Measurements from ENCODE around the gene VCAM1. TPM values are rescaled to one million over a fixed set of nuclear protein-coding genes. Genes with fewer than 3 reads are reported as not detected.

The VCAM1 gene
- total and polyA plus RNA-seq, 2 of the 4 experiments (the other 2 are of a cell fraction): 10.1 to 21.1 TPM

- Histone ChIP-seq H3K4ac (ENCODE audit: low read depth, low read length) (peak overlapping the region; percentile 27; the same call in 1 of the 2 replicates), H3K79me1 (ENCODE audit: low read depth in 1 of 2, low read length in 2 of 2) (no peaks in the 10 kb centered on the region), H3K36me3 (ENCODE audit: control insufficient read depth, insufficient read depth, low read length) (peaks cover 23% of the 10 kb centered on the region), H3K4me2 (ENCODE audit: low read depth, low read length) (no peak overlapping the region), H3K56ac (ENCODE audit: extremely low read depth, insufficient read depth, low read length) (no peak overlapping the region), H2BK20ac (ENCODE audit: low read depth, low read length) (no peak overlapping the region; the same call in 1 of the 2 replicates), H4K91ac (ENCODE audit: insufficient read depth, low read depth, low read length) (no peak overlapping the region), H3K9ac (ENCODE audit: low read depth, low read length) (no peak overlapping the region), H2AK5ac (ENCODE audit: low read depth, low read length) (peak overlapping the region; percentile 17), H3K9me3 (ENCODE audit: control insufficient read depth, insufficient read depth, low read length) (no peaks in the 10 kb centered on the region), H3K9me1 (ENCODE audit: insufficient read depth, low read length) (peaks cover 2% of the 10 kb centered on the region; the same call in 1 of the 2 replicates), H3K4me3 (ENCODE audit: insufficient read depth, low read depth, low read length) (no peak overlapping the region), H2BK15ac (ENCODE audit: low read depth, low read length) (peak overlapping the region; percentile 70; the same call in 2 of the 3 replicates), H4K5ac (ENCODE audit: low read depth, low read length) (no peak overlapping the region), H4K20me1 (ENCODE audit: insufficient read depth, low read length) (no peaks in the 10 kb centered on the region), H3K18ac (ENCODE audit: low read depth, low read length) (peak overlapping the region; percentile 1; the same call in 1 of the 2 replicates), H3K27ac (ENCODE audit: insufficient read depth, low read length) (no peak overlapping the region), H2AK9ac (replicated peaks; ENCODE audit: low read depth, low read length, poor library complexity) (no peak overlapping the region), H2BK5ac (ENCODE audit: low read depth, low read length, poor library complexity, severe bottlenecking) (no peak overlapping the region), H2AFZ (replicated peaks; ENCODE audit: low read length, poor library complexity) (no peak overlapping the region), H3K23ac (ENCODE audit: low read depth, low read length) (no peak overlapping the region), H4K8ac (ENCODE audit: low read depth in 2 of 2, low read length in 2 of 2) (no peak overlapping the region), H3K14ac (replicated peaks; ENCODE audit: low read depth, low read length) (peak overlapping the region; percentile 1; the same call in 1 of the 2 replicates), H3K27me3 (ENCODE audit: control insufficient read depth, insufficient read depth, low read length) (no peaks in the 10 kb centered on the region), H3K4me1 (ENCODE audit: control insufficient read depth, insufficient read depth, low read length) (peaks cover 3% of the 10 kb centered on the region), H2BK120ac (ENCODE audit: low read depth, low read length) (peak overlapping the region; percentile 6; the same call in 1 of the 2 replicates)
- intact Hi-C loops (cut with micrococcal nuclease) (no loop called here), in situ Hi-C loops (cut with MboI; ENCODE audit: low sequenced_read_pairs) (no loop called here), dilution Hi-C loops (cut with HindIII; ENCODE audit: low sequenced_read_pairs, unreplicated experiment) (no loop called here)
- WGBS, 2 experiments (ENCODE audit: extremely low coverage in 2 of 2, insufficient read length in 1 of 2): no CpG with 5 or more reads among the region's 1 CpG
- no peak for ATAC-seq (ENCODE audit: low read depth)
- DNase-seq: no peak
- no TSS peak for BruUV-seq (replicated peaks)
- TF ChIP-seq POLR2A (IDR thresholded peaks at IDR 0.05; ENCODE audit: low read depth, low read length) (no peak), SMC3 (IDR thresholded peaks at IDR 0.05; ENCODE audit: low read depth, low read length) (no peak)
- ChIA-PET POLR2A (ENCODE audit: unreplicated experiment) (no interaction called here), CTCF (interaction anchor here (0.7 kb wide), 1 partner anchor 166 kb away, joined by 3 read pairs; no protein-coding TSS in a partner anchor)
Measured at GRCh38 chr1:100731758-100732157, 12.2 kb downstream of the VCAM1 start.

Data from IMR-90 (cell line).